ENCODE measurements around the gene PAPPA2. TPM values are rescaled to one million over a fixed set of nuclear protein-coding genes. Genes with fewer than 3 reads are reported as not detected.
"Not testable (repeated sequence)": the region's sequence is repeated elsewhere in the genome, so short reads cannot be mapped to it uniquely, and the experiment has no call there.

PAPPA2 gene
- total RNA-seq, 4 donors from 2014 or later, result 0.23 to 0.51 (median 0.34) TPM

DNA sequence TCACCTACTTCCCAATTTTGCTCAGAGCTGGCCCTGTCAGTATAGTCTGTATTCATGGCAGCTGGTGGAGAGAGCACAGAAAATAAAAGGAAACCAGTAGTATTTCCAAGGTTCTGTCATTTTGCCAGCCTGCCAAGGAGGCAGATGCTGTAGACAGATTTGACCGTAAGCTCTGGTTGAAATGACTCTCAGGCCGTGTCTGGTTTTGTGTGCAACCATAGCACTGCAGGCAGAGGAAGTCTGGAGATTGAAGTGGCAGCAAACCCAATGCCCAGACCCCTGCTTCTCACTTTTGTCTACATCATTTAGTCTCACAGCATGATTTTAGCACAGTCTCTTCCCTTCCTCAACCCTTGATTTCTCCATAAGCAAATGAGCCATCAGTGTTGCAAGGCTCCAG, 291.7 kb downstream of the PAPPA2 start:
- TF ChIP-seq POLR2A (IDR thresholded peaks at IDR 0.05) (no peak), POLR2AphosphoS5 (IDR thresholded peaks at IDR 0.05) (no peak), EP300 (IDR thresholded peaks at IDR 0.05) (no peak)
- TF ChIP-seq, protein P1, sequence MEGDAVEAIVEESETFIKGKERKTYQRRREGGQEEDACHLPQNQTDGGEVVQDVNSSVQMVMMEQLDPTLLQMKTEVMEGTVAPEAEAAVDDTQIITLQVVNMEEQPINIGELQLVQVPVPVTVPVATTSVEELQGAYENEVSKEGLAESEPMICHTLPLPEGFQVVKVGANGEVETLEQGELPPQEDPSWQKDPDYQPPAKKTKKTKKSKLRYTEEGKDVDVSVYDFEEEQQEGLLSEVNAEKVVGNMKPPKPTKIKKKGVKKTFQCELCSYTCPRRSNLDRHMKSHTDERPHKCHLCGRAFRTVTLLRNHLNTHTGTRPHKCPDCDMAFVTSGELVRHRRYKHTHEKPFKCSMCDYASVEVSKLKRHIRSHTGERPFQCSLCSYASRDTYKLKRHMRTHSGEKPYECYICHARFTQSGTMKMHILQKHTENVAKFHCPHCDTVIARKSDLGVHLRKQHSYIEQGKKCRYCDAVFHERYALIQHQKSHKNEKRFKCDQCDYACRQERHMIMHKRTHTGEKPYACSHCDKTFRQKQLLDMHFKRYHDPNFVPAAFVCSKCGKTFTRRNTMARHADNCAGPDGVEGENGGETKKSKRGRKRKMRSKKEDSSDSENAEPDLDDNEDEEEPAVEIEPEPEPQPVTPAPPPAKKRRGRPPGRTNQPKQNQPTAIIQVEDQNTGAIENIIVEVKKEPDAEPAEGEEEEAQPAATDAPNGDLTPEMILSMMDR (IDR thresholded peaks at IDR 0.05), result no peak
- WGBS, result 83% methylated on average over 2 of the region's 2 CpGs

DNA sequence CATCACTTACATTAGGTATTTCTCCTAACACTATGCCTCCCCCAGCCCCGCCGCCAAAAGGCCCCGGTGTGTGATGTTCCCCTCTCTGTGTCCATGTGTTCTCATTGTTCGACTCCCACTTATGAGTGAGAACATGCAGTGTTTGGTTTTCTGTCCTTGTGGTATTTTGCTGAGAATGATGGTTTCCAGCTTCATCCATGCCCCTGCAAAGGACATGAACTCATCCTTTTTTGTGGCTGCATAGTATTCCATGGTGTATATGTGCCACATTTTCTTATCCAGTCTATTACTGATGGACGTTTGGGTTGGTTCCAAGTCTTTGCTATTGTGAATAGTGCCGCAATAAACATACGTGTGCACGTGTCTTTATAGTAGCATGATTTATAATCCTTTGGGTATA, 293.8 kb downstream of the PAPPA2 start:
- H3K27ac ChIP-seq, H3K36me3 ChIP-seq, H3K4me3 ChIP-seq: not testable (repeated sequence)

More for the DNA sequence above, 291.7 kb downstream of the PAPPA2 start:
- no peaks in the 10 kb centered on the region for H3K9me3 ChIP-seq
- DNase-seq (ENCODE audit: low spot score in 2 of 2), result no peak
- H3K36me3 ChIP-seq, result no peaks in the 10 kb centered on the region
- no peaks in the 10 kb centered on the region for H3K4me1 ChIP-seq
- H3K27ac ChIP-seq, result no peak overlapping the region
- no peak overlapping the region for H3K4me3 ChIP-seq
- no peaks in the 10 kb centered on the region for H3K27me3 ChIP-seq

DNA sequence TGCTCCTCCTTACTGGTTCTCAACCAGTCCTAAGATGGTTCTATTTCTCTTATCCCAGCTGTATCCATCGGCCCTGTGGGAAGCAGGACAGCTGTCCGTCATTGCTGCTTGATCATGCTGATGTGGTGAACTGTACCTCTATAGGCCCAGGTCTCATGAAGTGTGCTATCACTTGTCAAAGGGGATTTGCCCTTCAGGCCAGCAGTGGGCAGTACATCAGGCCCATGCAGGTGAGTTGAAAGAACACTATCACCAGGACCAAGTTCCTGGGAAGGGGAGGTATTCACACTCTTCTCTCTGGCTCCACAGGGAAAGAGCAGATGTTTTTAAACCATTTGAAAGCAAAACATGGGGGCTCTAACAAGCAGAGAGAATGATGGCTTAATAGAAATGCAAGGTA, 302.6 kb downstream of the PAPPA2 start:
- no peaks in the 10 kb centered on the region for H3K36me3 ChIP-seq
- no peak overlapping the region for H3K27ac ChIP-seq
- H3K4me1 ChIP-seq, result no peaks in the 10 kb centered on the region
- no peaks in the 10 kb centered on the region for H3K9me3 ChIP-seq
- TF ChIP-seq POLR2A (IDR thresholded peaks at IDR 0.05), result no peak
- TF ChIP-seq POLR2AphosphoS5 (IDR thresholded peaks at IDR 0.05), result no peak
- TF ChIP-seq EP300 (IDR thresholded peaks at IDR 0.05), result no peak
- TF ChIP-seq, protein P1 (IDR thresholded peaks at IDR 0.05), result no peak
- H3K4me3 ChIP-seq, result no peak overlapping the region
- no peak for DNase-seq (ENCODE audit: low spot score in 2 of 2)
- WGBS, result 85% methylated on average over 2 of the region's 2 CpGs
- H3K27me3 ChIP-seq, result no peaks in the 10 kb centered on the region

More for the DNA sequence above, 293.8 kb downstream of the PAPPA2 start:
- H3K27me3 ChIP-seq; H3K9me3 ChIP-seq; H3K4me1 ChIP-seq; DNase-seq (ENCODE audit: low spot score in 2 of 2): not testable (repeated sequence)
- WGBS, result 91% methylated on average over 8 of the region's 8 CpGs

DNA sequence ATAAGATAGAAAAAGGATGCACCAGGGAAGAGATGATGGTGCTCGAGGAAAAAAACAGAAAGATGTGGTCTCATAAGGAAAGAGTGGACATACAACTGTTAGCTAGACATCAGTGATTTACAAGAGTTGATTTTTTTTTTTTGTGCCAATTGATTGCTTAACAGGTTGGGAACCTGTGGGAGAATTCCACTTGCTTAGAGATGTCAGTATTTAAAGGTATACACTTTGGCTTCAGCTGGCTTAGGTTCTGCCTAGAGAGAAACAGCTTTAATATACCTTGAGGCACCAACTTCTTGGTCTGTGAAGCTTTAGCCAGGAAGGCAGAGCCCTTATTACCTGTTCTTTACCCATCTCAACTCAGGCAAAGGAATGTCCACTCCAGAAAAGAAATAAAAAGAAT, 303.8 kb downstream of the PAPPA2 start:
- Histone ChIP-seq H3K4me3 (no peak overlapping the region), H3K36me3 (no peaks in the 10 kb centered on the region), H3K27ac (no peak overlapping the region), H3K27me3 (no peaks in the 10 kb centered on the region), H3K9me3 (no peaks in the 10 kb centered on the region), H3K4me1 (no peaks in the 10 kb centered on the region)
- TF ChIP-seq EP300 (IDR thresholded peaks at IDR 0.05) (no peak), POLR2AphosphoS5 (IDR thresholded peaks at IDR 0.05) (no peak), POLR2A (IDR thresholded peaks at IDR 0.05) (no peak)
- TF ChIP-seq, protein P1 (IDR thresholded peaks at IDR 0.05), result no peak
- 77% methylated on average over 1 of the region's 1 CpG for WGBS
- no peak for DNase-seq (ENCODE audit: low spot score in 2 of 2)

- H3K27ac ChIP-seq, result no peak overlapping the region
- TF ChIP-seq, protein P1 (IDR thresholded peaks at IDR 0.05), result no peak
- no peak for TF ChIP-seq EP300 (IDR thresholded peaks at IDR 0.05)
- no peak for TF ChIP-seq POLR2AphosphoS5 (IDR thresholded peaks at IDR 0.05)
- no peak for TF ChIP-seq POLR2A (IDR thresholded peaks at IDR 0.05)
- no peaks in the 10 kb centered on the region for H3K36me3 ChIP-seq
- no peaks in the 10 kb centered on the region for H3K27me3 ChIP-seq
- DNase-seq (ENCODE audit: low spot score in 2 of 2), result no peak
- H3K9me3 ChIP-seq, result no peaks in the 10 kb centered on the region
- no peaks in the 10 kb centered on the region for H3K4me1 ChIP-seq
- no peak overlapping the region for H3K4me3 ChIP-seq
- WGBS, result 53% methylated on average over 7 of the region's 7 CpGs
These were observed 304.8 kb downstream of the PAPPA2 start for GRCh38 chr1:176767714-176768136.

DNA sequence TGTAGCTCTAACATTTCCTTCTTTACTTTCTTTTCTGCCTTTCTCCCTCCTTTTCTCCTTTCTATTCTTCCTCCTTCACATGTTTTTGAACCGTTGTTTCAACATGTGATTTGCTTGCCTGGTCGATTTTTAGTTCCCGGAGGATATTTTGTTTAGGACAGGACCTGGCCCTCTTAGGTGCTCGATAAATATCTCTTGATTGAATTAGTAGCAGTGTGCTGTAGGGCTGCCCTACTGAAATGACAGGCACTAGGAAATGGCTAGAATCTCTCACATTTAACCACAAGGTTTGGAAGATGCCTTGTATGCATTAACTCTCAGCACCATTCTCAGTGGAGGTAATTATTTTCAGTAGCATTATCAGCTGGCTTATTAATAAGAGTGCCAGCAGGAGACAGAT, 305.6 kb downstream of the PAPPA2 start:
- no peaks in the 10 kb centered on the region for H3K36me3 ChIP-seq
- no peak overlapping the region for H3K27ac ChIP-seq
- no peak for DNase-seq (ENCODE audit: low spot score in 2 of 2)
- 84% methylated on average over 4 of the region's 4 CpGs for WGBS
- H3K27me3 ChIP-seq, result no peaks in the 10 kb centered on the region
- H3K9me3 ChIP-seq, result no peaks in the 10 kb centered on the region
- H3K4me3 ChIP-seq, result no peak overlapping the region
- TF ChIP-seq POLR2AphosphoS5 (IDR thresholded peaks at IDR 0.05), result no peak
- TF ChIP-seq EP300 (IDR thresholded peaks at IDR 0.05), result no peak
- TF ChIP-seq POLR2A (IDR thresholded peaks at IDR 0.05), result no peak
- TF ChIP-seq, protein P1 (IDR thresholded peaks at IDR 0.05), result no peak
- no peaks in the 10 kb centered on the region for H3K4me1 ChIP-seq
